Common myeloid progenitor, CD34-positive (primary cell): ENCODE data around the gene ENGASE.

Experiments
- CTCF ChIA-PET: fragments of 350-600 bp; sonication (Branson Sonifier 250); formaldehyde crosslinking; loops from one replicate; lab custom pipeline; 2021; ENCODE audit warnings: antibody characterized with exemption; lab: Charles Lee
- POLR2A ChIA-PET: fragments of 350-600 bp; sonication (Branson Sonifier 250); formaldehyde crosslinking; loops from one replicate; lab custom pipeline; 2021; ENCODE audit warnings: antibody characterized with exemption; lab: Charles Lee
- DNase-seq, 3 donors: peaks; one replicate each; pipeline versions ENCODE4 v3.0.0 to v3.0.0-alpha.2; 2013
- H3K27ac ChIP-seq, 2 experiments: 1 replicate in 1 of 2; 2 replicates in 1 of 2; pipeline ENCODE4 v1.7.0; 2013; ENCODE audit warnings: inconsistent platforms in 2 of 2, low read length in 2 of 2, mild to moderate bottlenecking in 2 of 2, low read depth in 1 of 2, moderate library complexity in 1 of 2; ENCODE audit not compliant: severe bottlenecking in 2 of 2, insufficient read depth in 1 of 2, poor library complexity in 1 of 2
- H3K27me3 ChIP-seq, 5 experiments: replicated peaks in 2 of 5; 1 replicate in 3 of 5; 2 replicates in 2 of 5; pipeline versions ENCODE4 v1.6.1 to v1.7.0; 2013; ENCODE audit warnings: low read length in 4 of 5, mild to moderate bottlenecking in 2 of 5, moderate library complexity in 2 of 5, inconsistent platforms in 1 of 5; ENCODE audit not compliant: insufficient read depth in 5 of 5, control insufficient read depth in 4 of 5
- H3K36me3 ChIP-seq, 4 experiments: 1 replicate in 2 of 4; 2 replicates in 2 of 4; pipeline versions ENCODE4 v1.6.1 to v1.7.0; 2013; ENCODE audit warnings: low read length in 3 of 4, control low read depth in 1 of 4, mild to moderate bottlenecking in 1 of 4; ENCODE audit not compliant: control insufficient read depth in 4 of 4, insufficient read depth in 4 of 4
- H3K4me1 ChIP-seq, 4 experiments: 1 replicate in 3 of 4; 2 replicates in 1 of 4; pipeline versions ENCODE4 v1.6.1 to v1.7.1; 2013; ENCODE audit warnings: low read length in 3 of 4, mild to moderate bottlenecking in 3 of 4, control low read depth in 1 of 4, inconsistent platforms in 1 of 4, moderate library complexity in 1 of 4; ENCODE audit not compliant: control insufficient read depth in 4 of 4, insufficient read depth in 4 of 4; ENCODE audit errors: control extremely low read depth in 1 of 4
- H3K4me3 ChIP-seq, 7 experiments: 1 replicate in 4 of 7; 2 replicates in 3 of 7; pipeline versions ENCODE4 v1.5.1 to v1.7.0; 2013; ENCODE audit warnings: mild to moderate bottlenecking in 7 of 7, low read length in 6 of 7, moderate library complexity in 6 of 7, inconsistent platforms in 2 of 7, low read depth in 2 of 7, control low read depth in 1 of 7; ENCODE audit not compliant: insufficient read depth in 4 of 7, control insufficient read depth in 1 of 7; ENCODE audit errors: extremely low read depth in 1 of 7
- H3K9me3 ChIP-seq, 5 experiments: 1 replicate in 4 of 5; 2 replicates in 1 of 5; pipeline versions ENCODE4 v1.6.1 to v1.7.1; 2013; ENCODE audit warnings: low read length in 4 of 5, mild to moderate bottlenecking in 2 of 5, inconsistent platforms in 1 of 5, low read depth in 1 of 5, moderate library complexity in 1 of 5; ENCODE audit not compliant: control insufficient read depth in 4 of 5, insufficient read depth in 2 of 5; ENCODE audit errors: control extremely low read depth in 1 of 5
- WGBS: methylation state at CpG from one replicate; pipeline ENCODE4 v1.1.5; 2013; ENCODE audit not compliant: insufficient coverage; 5-methylcytosine and 5-hydroxymethylcytosine counted together

The ENGASE gene

GRCh38 chr17:79083191-79083971 lies 8.8 kb downstream of the ENGASE start:
- POLR2A ChIA-PET = interaction anchor here (0.5 kb wide), 1 partner anchor 613 kb away, joined by 4 read pairs; no protein-coding TSS in a partner anchor

GRCh38 chr17:79084291-79085153 lies 9.9 kb downstream of the ENGASE start:
- WGBS = 95% methylated on average over 23 of the region's 31 CpGs
- DNase-seq = no peak
- Histone ChIP-seq H3K27me3 (no peaks in the 10 kb centered on the region), H3K9me3 (no peaks in the 10 kb centered on the region), H3K4me3 (no peak overlapping the region), H3K36me3 (peaks cover 2 to 77% (median 48%) of the 10 kb centered on the region in 4 experiments), H3K4me1 (no peaks in the 10 kb centered on the region), H3K27ac (no peak overlapping the region)
- CTCF ChIA-PET = interaction anchor here (0.6 to 11.6 kb wide), 17 partner anchors 9 to 317 kb away, joined by 3 to 136 read pairs (median 4); no protein-coding TSS in a partner anchor
- POLR2A ChIA-PET = no interaction called here

More at GRCh38 chr17:79083191-79083971, 8.8 kb downstream of the ENGASE start:
- WGBS = 98% methylated on average over 23 of the region's 28 CpGs
- DNase-seq = no peak
- no peaks in the 10 kb centered on the region for H3K9me3 ChIP-seq
- peaks cover 2 to 84% (median 55%) of the 10 kb centered on the region in 4 experiments for H3K36me3 ChIP-seq
- no peak overlapping the region for H3K27ac ChIP-seq
- H3K4me3 ChIP-seq = no peak overlapping the region
- H3K4me1 ChIP-seq = no peaks in the 10 kb centered on the region
- CTCF ChIA-PET = interaction anchor here (0.7 to 11.6 kb wide), 15 partner anchors 10 to 626 kb away, joined by 3 to 136 read pairs (median 4); no protein-coding TSS in a partner anchor
- H3K27me3 ChIP-seq = no peaks in the 10 kb centered on the region

DNA sequence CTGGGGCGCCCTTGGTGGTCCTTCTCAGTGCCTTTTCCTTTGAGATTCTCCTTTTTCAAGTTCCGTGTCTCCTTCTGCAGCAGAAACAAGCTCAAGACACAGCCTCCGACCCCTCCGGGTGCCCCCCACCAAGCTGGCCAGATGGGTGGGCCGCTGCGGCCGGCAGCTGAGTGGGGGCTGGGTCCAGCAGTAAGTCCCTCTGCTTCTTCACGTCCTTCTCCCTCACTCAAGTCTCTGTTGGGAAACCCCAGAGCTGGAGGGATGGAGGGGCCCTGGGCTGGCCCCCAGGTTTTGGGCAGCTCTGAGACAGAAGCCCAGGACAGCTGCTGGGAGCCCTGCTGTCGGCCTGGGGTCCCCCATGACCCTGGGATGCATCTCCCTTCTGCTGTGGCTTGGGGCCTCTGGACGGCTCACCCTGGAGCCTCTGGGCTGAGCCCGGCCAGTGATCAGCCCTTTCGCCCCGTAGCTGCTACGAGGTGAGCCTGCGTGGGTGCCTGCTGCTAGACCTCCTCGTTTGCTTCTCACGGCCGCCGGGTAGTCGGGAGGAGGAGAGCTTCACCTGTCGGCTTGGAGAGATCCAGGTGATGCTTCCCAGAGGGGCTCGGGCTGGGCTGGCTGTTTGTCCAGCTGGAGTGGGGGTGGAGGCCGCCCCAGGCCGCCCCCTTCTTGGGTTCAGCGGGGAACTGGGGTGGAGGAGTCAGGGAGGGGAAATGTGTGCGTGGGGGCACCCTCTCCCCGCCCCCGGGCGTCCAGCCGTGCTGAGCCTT lies 10.7 kb downstream of the ENGASE start:
- CTCF ChIA-PET = interaction anchor here (0.6 to 11.6 kb wide), 14 partner anchors 8 to 316 kb away, joined by 3 to 136 read pairs (median 4); no protein-coding TSS in a partner anchor
- no peak for DNase-seq
- Histone ChIP-seq H3K4me1 (no peaks in the 10 kb centered on the region), H3K27me3 (no peaks in the 10 kb centered on the region), H3K9me3 (no peaks in the 10 kb centered on the region), H3K27ac (no peak overlapping the region), H3K36me3 (peaks cover 0 to 69% (median 41%) of the 10 kb centered on the region in 4 experiments), H3K4me3 (no peak overlapping the region)
- whole genome bisulfite sequencing = 94% methylated on average over 23 of the region's 30 CpGs
- POLR2A ChIA-PET = no interaction called here

- ChIA-PET POLR2A (no interaction called here), CTCF (interaction anchor here (1.0 to 11.6 kb wide), 10 partner anchors 12 to 307 kb away, joined by 3 to 136 read pairs (median 5); no protein-coding TSS in a partner anchor)
- H3K9me3 ChIP-seq = no peaks in the 10 kb centered on the region
- DNase-seq = no peak
- H3K27ac ChIP-seq = no peak overlapping the region
- H3K27me3 ChIP-seq = no peaks in the 10 kb centered on the region
- H3K4me1 ChIP-seq = no peaks in the 10 kb centered on the region
- H3K36me3 ChIP-seq = peaks cover 0 to 63% (median 36%) of the 10 kb centered on the region in 4 experiments
- 95% methylated on average over 26 of the region's 28 CpGs for WGBS
- no peak overlapping the region for H3K4me3 ChIP-seq
Measured at GRCh38 chr17:79085921-79086551, 11.4 kb downstream of the ENGASE start.

DNA sequence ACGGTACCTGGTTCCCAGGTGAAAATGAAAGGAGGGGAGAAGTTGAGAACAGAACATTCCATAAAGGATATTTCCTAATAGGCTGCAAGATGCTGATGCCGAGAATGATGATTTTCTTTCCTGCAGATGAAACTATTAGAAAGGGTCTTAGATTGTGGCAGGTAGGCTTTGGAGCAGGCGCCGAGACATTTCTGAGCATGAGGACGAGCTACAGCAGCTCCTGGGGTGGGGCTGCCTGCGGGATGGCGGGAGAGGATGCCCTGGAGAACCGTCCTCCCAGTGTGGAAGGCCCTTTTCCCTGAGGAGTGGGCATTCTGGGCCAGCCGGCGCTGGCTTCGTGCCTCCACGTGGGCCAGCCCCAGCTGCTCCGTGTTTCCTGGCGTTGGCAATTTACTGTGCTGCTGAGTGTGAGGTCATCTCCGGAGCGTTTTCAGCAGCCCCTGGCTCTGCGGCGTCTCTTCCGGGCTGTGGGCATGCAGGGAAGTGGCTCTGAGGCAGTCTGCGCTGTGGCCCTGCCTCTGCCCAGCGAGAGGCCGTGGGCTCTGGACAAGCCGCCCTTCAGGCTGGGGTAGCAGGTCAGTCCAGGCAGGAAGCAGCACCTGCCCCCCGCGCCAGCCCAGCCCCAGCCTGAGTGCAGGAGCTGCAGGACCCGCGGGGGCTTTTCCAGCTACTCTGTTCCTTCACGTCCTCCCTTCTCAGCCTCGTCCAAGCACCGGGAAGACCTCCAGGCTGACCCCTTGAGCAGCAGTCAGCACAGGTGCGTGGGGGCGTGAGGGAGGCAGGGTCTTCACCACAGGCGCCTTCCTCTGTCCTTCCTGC lies 12.2 kb downstream of the ENGASE start:
- Histone ChIP-seq H3K27ac (no peak overlapping the region), H3K4me3 (no peak overlapping the region), H3K27me3 (no peaks in the 10 kb centered on the region), H3K9me3 (no peaks in the 10 kb centered on the region), H3K4me1 (no peaks in the 10 kb centered on the region), H3K36me3 (peaks cover 0 to 58% (median 35%) of the 10 kb centered on the region in 4 experiments)
- no peak for DNase-seq
- CTCF ChIA-PET = interaction anchor here (1.0 to 11.6 kb wide), 12 partner anchors 13 to 314 kb away, joined by 3 to 136 read pairs (median 4); no protein-coding TSS in a partner anchor
- POLR2A ChIA-PET = no interaction called here
- 95% methylated on average over 31 of the region's 33 CpGs for WGBS
